Right renal pelvis (tissue), 4 donors: Measurements from ENCODE around the gene PKD2. TPM values are rescaled to one million over a fixed set of nuclear protein-coding genes. Genes with fewer than 3 reads are reported as not detected.
"Not testable (repeated sequence)": the region's sequence is repeated elsewhere in the genome, so short reads cannot be mapped to it uniquely, and the experiment has no call there.

ENCODE experiments used
- DNase-seq, 4 donors: peaks; one replicate each; pipeline ENCODE4 v3.0.0-alpha.2; 2013; ENCODE audit warnings: low read depth in 4 of 4, low spot score in 3 of 4, missing footprints in 1 of 4
- polyA plus RNA-seq, 4 donors: library from polyadenylated mRNA; unstranded; fragments of 120-200 nt; gene quantifications; one replicate each; pipeline ENCODE4 v1.2.1, GENCODE V29; 2013; ENCODE audit not compliant: insufficient read length in 4 of 4

The PKD2 gene
- polyA plus RNA-seq, 4 donors, result 60.2 to 77.0 (median 68.6) TPM

DNA sequence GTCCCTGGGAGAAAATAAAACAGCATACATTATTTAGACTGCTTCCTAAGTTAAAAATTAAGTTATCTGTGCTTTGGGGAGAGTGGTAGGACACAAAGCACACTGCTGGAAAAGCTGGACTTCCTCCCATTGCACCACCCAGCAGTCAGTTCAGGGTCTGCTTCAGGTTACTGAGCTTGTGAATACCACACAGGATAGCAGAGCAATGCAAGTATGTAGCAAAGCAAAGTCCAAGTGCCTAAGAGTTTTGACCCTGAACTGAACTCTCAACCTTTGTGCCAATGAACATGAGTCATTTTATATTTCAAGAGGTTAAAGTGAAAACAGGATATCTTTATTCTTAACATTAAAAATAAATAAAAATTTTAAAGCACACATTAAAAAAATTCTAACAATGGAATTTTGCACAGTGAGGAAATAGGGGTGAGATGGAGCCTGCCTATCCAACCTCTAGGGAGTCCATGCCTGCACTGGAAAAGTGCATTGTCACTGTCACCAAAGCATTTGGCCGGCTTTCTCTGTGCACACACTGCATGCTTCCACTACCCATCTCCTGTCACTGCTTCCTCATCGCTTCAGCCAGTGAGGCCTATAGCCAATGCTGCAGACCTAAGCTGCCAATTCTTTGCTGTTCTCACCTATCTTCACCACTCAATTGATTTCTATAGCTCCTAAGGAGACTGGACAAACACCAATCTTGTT, 100.1 kb downstream of the PKD2 start:
- no peak for DNase-seq

GRCh38 chr4:88108108-88108465, 100.7 kb downstream of the PKD2 start:
- not testable (repeated sequence) for DNase-seq

DNA sequence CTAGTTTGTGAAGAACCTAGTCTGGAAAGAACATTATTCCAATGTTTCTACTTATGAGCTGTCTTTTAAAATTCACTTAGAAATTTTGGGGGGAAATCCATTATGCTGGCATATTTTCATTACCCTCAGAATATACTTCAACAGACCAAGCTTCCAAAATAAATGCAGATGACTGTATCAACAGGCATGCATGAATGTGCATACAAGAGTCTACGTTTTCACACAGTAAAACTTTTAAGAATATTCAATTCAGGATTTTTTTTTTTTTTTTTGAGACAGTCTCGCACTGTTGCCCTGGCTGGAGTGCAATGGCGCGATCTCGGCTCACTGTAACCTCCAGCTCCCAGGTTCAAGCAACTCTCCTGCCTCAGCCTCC, 101.3 kb downstream of the PKD2 start:
- no peak for DNase-seq

DNA sequence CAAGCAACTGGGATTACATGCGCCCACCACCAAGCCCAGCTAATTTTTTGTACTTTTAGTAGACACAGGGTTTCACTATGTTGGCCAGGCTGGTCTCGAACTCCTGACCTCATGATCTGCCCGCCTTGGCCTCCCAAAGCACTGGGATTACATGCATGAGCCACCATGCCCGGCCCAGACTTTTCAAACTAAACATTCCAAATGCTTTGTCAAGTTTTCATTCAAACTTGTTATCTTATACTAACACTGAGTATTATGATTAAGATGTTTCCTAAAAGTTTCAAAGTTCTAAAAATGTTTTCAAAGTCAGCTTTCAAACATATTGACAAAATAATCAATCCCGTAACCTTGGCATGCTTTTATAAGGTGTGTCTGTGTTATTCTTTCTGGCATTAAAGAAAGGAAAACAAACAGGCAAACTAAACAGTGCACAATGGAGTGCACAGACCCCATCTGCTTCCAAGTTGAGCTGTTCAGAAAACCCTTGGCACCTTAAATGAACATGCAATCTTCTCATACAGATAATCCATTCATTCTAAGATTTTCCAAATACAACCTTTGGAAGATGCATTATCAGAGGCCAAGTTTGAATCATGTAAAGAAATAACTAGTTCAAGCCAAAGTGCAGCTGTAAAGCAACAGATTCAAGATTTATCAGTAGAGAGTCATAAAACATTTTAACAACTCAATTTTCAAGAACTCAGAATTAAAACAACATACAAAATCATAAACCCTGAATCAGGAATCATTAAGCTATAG, 101.9 kb downstream of the PKD2 start:
- no peak for DNase-seq

DNA sequence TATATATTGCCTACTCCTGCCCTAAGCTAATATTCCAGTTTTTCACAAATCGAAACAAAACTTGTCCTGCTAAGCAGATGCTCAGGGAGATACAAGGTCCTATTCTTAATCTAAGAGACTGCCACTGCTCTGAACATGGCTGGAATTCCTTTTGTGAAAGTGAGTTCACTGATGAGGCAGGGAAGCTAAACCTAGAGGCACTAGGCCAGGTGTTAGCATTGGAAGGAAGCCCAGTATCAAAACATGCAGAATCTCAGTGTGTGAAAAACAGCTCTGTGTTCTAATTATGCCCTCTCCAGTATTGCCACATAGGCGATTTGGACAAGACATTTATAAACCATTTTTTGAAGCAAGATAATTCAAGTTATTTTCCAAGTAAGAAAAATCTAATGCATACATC, 103.4 kb downstream of the PKD2 start:
- no peak for DNase-seq

DNA sequence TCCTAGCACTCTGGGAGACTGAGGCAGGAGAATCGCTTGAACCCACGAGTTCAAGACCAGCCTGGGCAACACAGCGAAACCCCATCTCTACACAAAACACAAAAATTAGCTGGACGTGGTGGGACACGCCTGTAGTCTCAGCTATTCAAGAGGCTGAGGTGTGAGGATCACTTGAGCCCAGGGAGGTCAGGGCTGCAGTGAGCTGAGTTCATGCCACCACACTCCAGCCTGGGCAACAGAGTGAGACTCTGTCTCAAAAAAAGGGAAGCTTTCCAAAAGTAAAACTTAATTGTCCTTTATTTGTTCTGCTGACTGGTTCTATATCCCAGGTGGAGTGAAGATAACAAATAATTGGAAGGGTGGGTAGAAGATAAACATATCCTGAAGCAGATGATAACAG, 105.4 kb downstream of the PKD2 start:
- DNase-seq, result no peak

DNA sequence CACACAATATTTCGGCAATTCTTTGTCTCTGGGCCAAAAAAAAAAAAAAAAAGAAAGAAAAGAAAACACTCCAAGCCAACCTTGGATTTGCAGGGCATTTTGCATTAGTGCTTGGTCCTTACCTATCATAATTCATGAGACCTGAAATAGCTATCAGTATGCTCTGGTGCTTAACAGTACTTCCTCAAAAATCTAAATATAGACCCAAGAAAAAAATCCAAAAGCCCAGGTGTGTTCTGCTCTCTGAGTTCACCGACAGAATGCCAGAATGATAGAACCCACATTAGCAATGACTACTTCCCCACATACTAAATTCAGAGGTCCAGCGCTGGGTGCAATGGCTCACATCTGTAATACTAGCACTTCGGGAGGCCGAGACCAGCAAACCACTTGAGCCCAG, 108.2 kb downstream of the PKD2 start:
- DNase-seq, result no peak

- no peak for DNase-seq
These were observed 112.5 kb downstream of the PKD2 start for GRCh38 chr4:88119943-88120342.

DNA sequence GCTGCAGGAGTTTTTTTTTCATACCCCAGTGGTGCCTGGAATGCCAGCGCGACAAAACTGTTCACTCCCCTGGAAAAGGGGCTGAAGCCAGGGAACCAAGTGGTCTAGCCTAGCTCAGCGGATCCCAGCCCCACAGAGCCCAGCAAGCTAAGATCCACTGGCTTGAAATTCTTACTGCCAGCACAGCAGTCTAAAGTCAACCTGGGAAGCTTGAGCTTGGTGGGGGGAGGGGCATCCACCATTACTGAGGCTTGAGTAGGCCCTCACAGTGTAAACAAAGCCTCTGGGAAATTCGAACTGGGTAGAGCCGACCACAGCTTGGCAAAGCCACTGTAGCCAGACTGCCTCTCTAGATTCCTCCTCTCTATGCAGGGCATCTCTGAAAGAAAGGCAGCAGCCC, 114.8 kb downstream of the PKD2 start:
- DNase-seq, result not testable (repeated sequence)

Other genes with a start within 250 kb of the PKD2 start
- gene IBSP, start 208.1 kb upstream of the PKD2 start, polyA plus RNA-seq, result not detected
- gene MEPE, start 174.7 kb upstream of the PKD2 start, polyA plus RNA-seq, result not detected
- 100 to 1,000 TPM; 140 to 306 (median 197) TPM for gene SPP1, start 31.9 kb upstream of the PKD2 start, polyA plus RNA-seq
- 10 to 100 TPM in 1 of 4 donors, 1 to 10 TPM in 3; 6.7 to 11.2 (median 8.5) TPM for gene ABCG2, start 151.0 kb downstream of the PKD2 start, polyA plus RNA-seq